GM12878 (cell line): ENCODE data around the gene DNAJB11.

Experiments used
- CTCF ChIP-seq, 3 experiments: IDR thresholded peaks in 2 of 3; conservative IDR thresholded peaks in 1 of 3; 2 replicates each; pipeline ENCODE4 v1.5.1; 2011; ENCODE audit warnings: low read depth in 3 of 3, low read length in 3 of 3, mild to moderate bottlenecking in 3 of 3, control low read depth in 2 of 3, moderate library complexity in 2 of 3, inconsistent platforms in 1 of 3, mixed read lengths in 1 of 3; ENCODE audit not compliant: control insufficient read depth in 2 of 3, insufficient read depth in 1 of 3; ENCODE audit errors: extremely low read depth in 1 of 3
- NR2F1 ChIP-seq: fragments of 450-650 bp; conservative IDR thresholded peaks from 2 replicates; pipeline ENCODE4 v1.6.1; 2017; ENCODE audit warnings: mild to moderate bottlenecking
- POLR2A ChIP-seq: IDR thresholded peaks from 2 replicates; pipeline ENCODE4 v1.6.1; 2011; ENCODE audit warnings: low read depth, mild to moderate bottlenecking, low read length
- TCF7 ChIP-seq: IDR thresholded peaks from 2 replicates; pipeline ENCODE4 v1.6.1; 2014; ENCODE audit warnings: antibody characterized with exemption, borderline replicate concordance

GRCh38 chr3:186569779-186570095 is 783 bp upstream of the DNAJB11 start:
- no peak for TF ChIP-seq CTCF (IDR thresholded peaks at IDR 0.05 in 2 of 3, conservative IDR thresholded peaks at IDR 0.05 in 1 of 3; ENCODE audit: control insufficient read depth in 2 of 3, extremely low read depth in 1 of 3, insufficient read depth in 1 of 3, low read depth in 3 of 3, low read length in 3 of 3)
- TF ChIP-seq NR2F1 = no peak
- TF ChIP-seq POLR2A = no peak
- no peak for TF ChIP-seq TCF7
